WI38 (cell line): Measurements from ENCODE around the gene PPOX.

Experiments used
- H3K4me3 ChIP-seq: 2 replicates; pipeline ENCODE4 v1.5.1; 2011; ENCODE audit warnings: low read depth, mild to moderate bottlenecking, control low read depth, low read length
- CTCF ChIP-seq: IDR thresholded peaks from 2 replicates; pipeline ENCODE4 v1.5.1; 2012; ENCODE audit warnings: low read depth, mild to moderate bottlenecking, control low read depth, low read length

PPOX gene

DNA sequence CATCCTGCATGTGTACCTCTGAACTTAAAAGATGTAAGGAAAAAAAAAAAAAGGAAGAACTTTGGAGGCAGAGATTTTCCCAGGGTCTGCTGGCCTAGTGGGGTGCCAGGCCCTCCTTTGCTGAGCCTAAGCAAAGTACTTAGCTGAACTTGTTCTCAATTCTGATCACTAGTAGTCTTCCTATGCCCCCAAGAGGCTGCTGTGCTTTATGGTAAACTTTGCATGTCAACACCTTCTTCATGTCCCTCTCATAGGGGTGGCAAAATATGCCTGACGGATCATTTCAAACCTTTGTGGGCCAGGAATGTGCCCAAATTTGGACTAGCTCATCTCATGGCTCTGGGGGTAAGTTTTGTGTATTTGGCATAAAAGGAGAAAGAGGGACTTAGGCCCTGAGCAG is 8.4 kb upstream of the PPOX start:
- TF ChIP-seq CTCF = no peak
- H3K4me3 ChIP-seq = no peak overlapping the region

- no peak for TF ChIP-seq CTCF
- peak overlapping the region; percentile 85; the same call in 1 of the 2 replicates for H3K4me3 ChIP-seq
Measured at GRCh38 chr1:161158316-161159010, 7.8 kb upstream of the PPOX start.

DNA sequence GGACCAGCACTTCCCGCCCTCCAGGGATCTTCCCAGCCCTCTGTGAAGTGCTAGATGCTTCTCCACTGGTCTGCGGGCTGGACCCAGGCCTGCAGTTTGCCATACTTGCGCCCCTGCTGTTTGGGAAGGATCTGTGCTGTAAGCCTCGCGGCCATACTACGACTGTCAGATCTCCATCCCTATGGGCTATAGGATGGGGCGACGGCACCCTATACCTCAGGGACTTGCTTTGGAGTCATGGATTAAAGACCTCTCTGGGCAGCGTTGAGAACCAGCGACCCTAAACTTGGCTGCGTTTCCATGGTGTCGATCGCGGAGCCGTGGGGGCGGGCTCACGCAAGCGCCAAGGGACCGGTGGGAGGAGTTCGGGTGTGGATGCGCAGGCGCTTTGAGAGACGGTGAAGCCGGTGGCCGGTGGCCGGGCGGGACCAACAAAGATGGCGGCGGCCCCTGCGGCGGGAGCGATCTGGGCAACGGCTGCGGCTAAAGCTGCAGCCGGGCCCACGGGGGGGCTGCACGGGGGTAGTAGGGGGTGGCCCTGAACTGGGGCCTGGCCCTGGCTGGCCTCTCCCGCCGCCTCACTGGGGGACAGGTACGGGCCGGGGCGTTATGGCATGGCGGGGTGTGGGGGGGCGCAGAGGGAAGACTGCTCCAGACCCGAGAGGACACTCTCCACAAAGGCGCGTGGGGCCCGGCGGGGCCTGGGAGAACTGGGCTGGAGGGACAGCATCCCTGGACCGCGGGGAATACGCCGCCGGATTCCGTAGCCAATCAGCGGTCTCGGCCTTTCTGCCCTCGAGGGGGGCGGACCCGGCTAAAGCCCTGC is 6.9 kb upstream of the PPOX start, which contains the start of gene USP21:
USP21 (plus strand) TSS at position 414 of the 826 bp plus-strand sequence. CDS start 1,141 bp downstream, outside the sequence.
- peak within 1 kb of the TSS; percentile 85 for H3K4me3 ChIP-seq
- TF ChIP-seq CTCF = no peak

DNA sequence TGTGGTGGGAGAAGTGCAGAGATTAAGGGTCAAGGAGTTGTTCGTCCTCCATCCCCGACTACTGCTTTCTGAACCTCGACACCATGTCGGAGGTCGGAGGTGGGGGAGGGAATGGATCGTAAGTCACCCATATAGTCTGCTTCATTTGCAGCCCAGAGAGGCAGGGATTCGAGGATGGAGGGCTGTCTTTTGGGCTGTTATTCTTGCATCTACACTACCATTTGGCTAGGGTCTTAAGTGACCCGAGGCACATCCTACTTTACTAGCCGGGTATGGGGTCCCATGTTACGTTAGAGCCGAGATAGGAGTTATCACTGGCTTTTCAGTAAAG is 6.3 kb upstream of the PPOX start:
- peak overlapping the region; percentile 85 for H3K4me3 ChIP-seq
- no peak for TF ChIP-seq CTCF

DNA sequence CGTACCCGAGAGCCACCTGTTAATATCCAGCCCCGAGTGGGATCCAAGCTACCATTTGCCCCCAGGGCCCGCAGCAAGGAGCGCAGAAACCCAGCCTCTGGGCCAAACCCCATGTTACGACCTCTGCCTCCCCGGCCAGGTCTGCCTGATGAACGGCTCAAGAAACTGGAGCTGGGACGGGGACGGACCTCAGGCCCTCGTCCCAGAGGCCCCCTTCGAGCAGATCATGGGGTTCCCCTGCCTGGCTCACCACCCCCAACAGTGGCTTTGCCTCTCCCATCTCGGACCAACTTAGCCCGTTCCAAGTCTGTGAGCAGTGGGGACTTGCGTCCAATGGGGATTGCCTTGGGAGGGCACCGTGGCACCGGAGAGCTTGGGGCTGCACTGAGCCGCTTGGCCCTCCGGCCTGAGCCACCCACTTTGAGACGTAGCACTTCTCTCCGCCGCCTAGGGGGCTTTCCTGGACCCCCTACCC is 5.5 kb upstream of the PPOX start:
- TF ChIP-seq CTCF = no peak
- H3K4me3 ChIP-seq = no peak overlapping the region; the same call in 1 of the 2 replicates

GRCh38 chr1:161161652-161162051 is 4.6 kb upstream of the PPOX start:
- H3K4me3 ChIP-seq = no peak overlapping the region
- no peak for TF ChIP-seq CTCF

- H3K4me3 ChIP-seq = no peak overlapping the region
- no peak for TF ChIP-seq CTCF
Measured at GRCh38 chr1:161162052-161162451, 4.2 kb upstream of the PPOX start.
